GM12878 (cell line): Measurements from ENCODE around the gene AXIN1.

Experiments used
- CBFB ChIP-seq: IDR thresholded peaks from 2 replicates; pipeline ENCODE4 v1.6.1; 2016; ENCODE audit warnings: antibody characterized with exemption, low read depth
- CTCF ChIP-seq, 3 experiments: IDR thresholded peaks in 2 of 3; conservative IDR thresholded peaks in 1 of 3; 2 replicates each; pipeline ENCODE4 v1.5.1; 2011; ENCODE audit warnings: low read depth in 3 of 3, low read length in 3 of 3, mild to moderate bottlenecking in 3 of 3, control low read depth in 2 of 3, moderate library complexity in 2 of 3, inconsistent platforms in 1 of 3, mixed read lengths in 1 of 3; ENCODE audit not compliant: control insufficient read depth in 2 of 3, insufficient read depth in 1 of 3; ENCODE audit errors: extremely low read depth in 1 of 3
- EZH2 ChIP-seq: IDR thresholded peaks from 2 replicates; pipeline ENCODE4 v1.6.1; 2012; ENCODE audit warnings: low read depth, mild to moderate bottlenecking, control low read depth, inconsistent platforms, low read length, borderline replicate concordance; ENCODE audit not compliant: control insufficient read depth
- GATAD2B ChIP-seq: fragments of 450-650 bp; conservative IDR thresholded peaks from 2 replicates; pipeline ENCODE4 v1.6.1; 2017; ENCODE audit warnings: low read depth, mild to moderate bottlenecking, moderate library complexity
- IKZF1 ChIP-seq: fragments of 450-650 bp; conservative IDR thresholded peaks from 2 replicates; pipeline ENCODE4 v1.6.1; 2017; ENCODE audit warnings: antibody characterized with exemption, mild to moderate bottlenecking
- MAX ChIP-seq: IDR thresholded peaks from 2 replicates; pipeline ENCODE4 v1.6.1; 2012; ENCODE audit warnings: low read depth, low read length, improper control_type of control experiment
- NFXL1 ChIP-seq: fragments of 450-650 bp; IDR thresholded peaks from 2 replicates; pipeline ENCODE4 v1.6.1; 2017; ENCODE audit warnings: antibody characterized with exemption, mild to moderate bottlenecking, borderline replicate concordance
- NFYB ChIP-seq: IDR thresholded peaks from 2 replicates; pipeline ENCODE4 v1.6.1; 2011; ENCODE audit warnings: low read depth, mild to moderate bottlenecking, low read length, improper control_type of control experiment, moderate library complexity; ENCODE audit not compliant: insufficient read depth
- POLR2A ChIP-seq: IDR thresholded peaks from 2 replicates; pipeline ENCODE4 v1.6.1; 2011; ENCODE audit warnings: low read depth, mild to moderate bottlenecking, low read length
- RAD21 ChIP-seq: IDR thresholded peaks from 2 replicates; pipeline ENCODE4 v1.6.1; 2011; ENCODE audit warnings: mild to moderate bottlenecking, low read depth, low read length, moderate library complexity; ENCODE audit not compliant: insufficient read depth
- TCF12 ChIP-seq: IDR thresholded peaks from 2 replicates; pipeline ENCODE4 v1.6.1; 2011; ENCODE audit warnings: low read depth, mild to moderate bottlenecking, low read length

DNA sequence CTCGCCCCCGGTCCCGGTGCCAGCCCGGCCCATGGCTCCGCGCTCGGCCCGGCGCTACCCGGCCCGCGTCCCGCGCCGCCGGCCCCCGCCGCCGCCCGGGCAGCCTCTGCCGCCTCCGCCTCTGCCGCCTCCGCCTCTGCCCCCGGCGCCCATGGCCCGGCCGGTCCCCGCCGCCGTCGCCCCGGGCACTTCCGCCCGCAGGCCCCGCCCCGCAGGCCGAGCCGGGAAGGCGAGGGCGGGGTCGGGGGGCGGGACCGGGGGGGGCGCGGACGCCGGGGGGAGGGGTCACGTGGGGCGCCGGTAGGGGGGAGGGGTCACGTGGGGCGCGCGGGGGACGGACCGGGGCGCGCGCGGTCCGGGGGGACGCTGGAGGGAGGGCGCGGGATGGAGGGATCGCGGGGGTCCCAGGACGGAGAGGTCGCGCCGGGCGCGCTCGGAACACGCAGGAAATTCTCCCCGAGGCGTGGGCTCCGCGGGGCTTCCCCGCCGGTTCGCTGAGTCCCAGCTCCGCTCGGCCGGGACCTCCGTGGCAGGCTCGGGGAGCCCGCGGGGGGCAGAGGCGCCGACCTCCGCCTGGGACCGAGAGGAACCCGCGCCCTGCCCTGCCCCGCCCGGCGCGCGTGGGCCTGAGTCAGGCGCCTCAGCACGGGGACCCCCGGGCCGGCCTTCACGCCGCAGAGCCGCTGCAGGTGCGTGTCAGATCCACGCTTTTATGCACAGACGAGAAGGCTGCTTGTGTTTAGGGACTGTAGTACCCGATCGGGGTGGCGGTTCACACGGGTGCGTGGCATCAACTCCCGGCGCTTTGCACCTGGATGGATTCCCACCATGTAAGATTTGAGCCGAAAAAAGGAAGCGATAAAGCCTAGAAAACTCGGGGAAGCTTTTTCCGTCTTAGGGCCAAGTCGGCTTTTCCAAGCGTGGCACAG, 29.5 kb upstream of the AXIN1 start, which contains the start of gene PGAP6:
- TF ChIP-seq RAD21 (no peak), CTCF (IDR thresholded peaks at IDR 0.05 in 2 of 3, conservative IDR thresholded peaks at IDR 0.05 in 1 of 3; ENCODE audit: control insufficient read depth in 2 of 3, extremely low read depth in 1 of 3, insufficient read depth in 1 of 3, low read depth in 3 of 3, low read length in 3 of 3) (no peak), POLR2A (peak; percentile 82), EZH2 (no peak), GATAD2B (peak; percentile 96), NFYB (no peak), MAX (no peak), IKZF1 (peak; percentile 46), TCF12 (0 out of 2 replicates have a peak, but pooled peaks have one; percentile 3), CBFB (no peak), NFXL1 (no peak)
